PC-9 (cell line): ENCODE results near the gene ACY1.

Experiments used
- CTCF ChIP-seq: fragments of 200-600 bp; sonication (generic); conservative IDR thresholded peaks from 2 replicates; pipeline ENCODE4 v1.6.1; 2017; ENCODE audit warnings: mixed run types, antibody characterized with exemption, mild to moderate bottlenecking, moderate library complexity
- EZH2 ChIP-seq: fragments of 200-600 bp; sonication (generic); IDR thresholded peaks from 2 replicates; pipeline ENCODE4 v1.8.0; 2017; ENCODE audit warnings: antibody characterized with exemption, low read depth

GRCh38 chr3:51944451-51945021 lies 38.8 kb upstream of the ACY1 start:
- TF ChIP-seq CTCF (no peak), EZH2 (no peak)
